ENCODE data around the gene BBLN. TPM values are rescaled to one million over a fixed set of nuclear protein-coding genes. Genes with fewer than 3 reads are reported as not detected.

The BBLN gene
- total RNA-seq, 1 donor from 2014 or later = 389 TPM

GRCh38 chr9:128205296-128205944 is 45.4 kb downstream of the BBLN start:
- H3K4me1 ChIP-seq = peaks cover 9 to 12% of the 10 kb centered on the region in 2 donors
- intact Hi-C loops (cut with DNase I) = no loop called here
- TF ChIP-seq CTCF (IDR thresholded peaks at IDR 0.05) = no peak
- no peak overlapping the region for H3K4me3 ChIP-seq
- H3K9me3 ChIP-seq = no peaks in the 10 kb centered on the region
- DNase-seq (ENCODE audit: low spot score in 2 of 2) = no peak
- no peaks in the 10 kb centered on the region for H3K36me3 ChIP-seq
- H3K27me3 ChIP-seq = peaks cover 8% of the 10 kb centered on the region
- no peak overlapping the region for H3K27ac ChIP-seq

GRCh38 chr9:128206484-128206883 is 46.4 kb downstream of the BBLN start:
- H3K36me3 ChIP-seq = no peaks in the 10 kb centered on the region
- peaks cover 8% of the 10 kb centered on the region for H3K27me3 ChIP-seq
- no peak for TF ChIP-seq CTCF (IDR thresholded peaks at IDR 0.05)
- no peak for DNase-seq (ENCODE audit: low spot score in 2 of 2)
- H3K27ac ChIP-seq = no peak overlapping the region
- H3K4me3 ChIP-seq = no peak overlapping the region
- H3K4me1 ChIP-seq = peaks cover 9 to 12% of the 10 kb centered on the region in 2 donors
- no peaks in the 10 kb centered on the region for H3K9me3 ChIP-seq
- intact Hi-C loops (cut with DNase I) = no loop called here

- Histone ChIP-seq H3K4me3 (no peak overlapping the region), H3K4me1 (peaks cover 9 to 12% of the 10 kb centered on the region in 2 donors), H3K9me3 (no peaks in the 10 kb centered on the region), H3K27me3 (peaks cover 8% of the 10 kb centered on the region), H3K36me3 (no peaks in the 10 kb centered on the region), H3K27ac (no peak overlapping the region)
- TF ChIP-seq CTCF (IDR thresholded peaks at IDR 0.05) = no peak
- no peak for DNase-seq (ENCODE audit: low spot score in 2 of 2)
- intact Hi-C loops (cut with DNase I) = no loop called here
Measured at GRCh38 chr9:128206916-128207910, 47.1 kb downstream of the BBLN start.

- Histone ChIP-seq H3K27ac (no peak overlapping the region), H3K36me3 (no peaks in the 10 kb centered on the region), H3K4me3 (no peak overlapping the region), H3K9me3 (no peaks in the 10 kb centered on the region), H3K27me3 (peaks cover 8% of the 10 kb centered on the region), H3K4me1 (peaks cover 8% of the 10 kb centered on the region in 2 donors)
- DNase-seq (ENCODE audit: low spot score in 2 of 2) = no peak
- no peak for TF ChIP-seq CTCF (IDR thresholded peaks at IDR 0.05)
- intact Hi-C loops (cut with DNase I) = no loop called here
Measured at GRCh38 chr9:128208386-128208785, 48.3 kb downstream of the BBLN start.

- no peaks in the 10 kb centered on the region for H3K9me3 ChIP-seq
- no peak overlapping the region for H3K4me3 ChIP-seq
- intact Hi-C loops (cut with DNase I) = no loop called here
- no peak for TF ChIP-seq CTCF (IDR thresholded peaks at IDR 0.05)
- peaks cover 3% of the 10 kb centered on the region for H3K27me3 ChIP-seq
- peaks cover under 1 to 2% of the 10 kb centered on the region in 2 donors for H3K4me1 ChIP-seq
- no peaks in the 10 kb centered on the region for H3K36me3 ChIP-seq
- no peak for DNase-seq (ENCODE audit: low spot score in 2 of 2)
- H3K27ac ChIP-seq = no peak overlapping the region
Measured at GRCh38 chr9:128208946-128209669, 49.0 kb downstream of the BBLN start.
